GM12878 (cell line): ENCODE measurements around the gene PFN3. TPM values are rescaled to one million over a fixed set of nuclear protein-coding genes. Genes with fewer than 3 reads are reported as not detected.

Experiments used
- BMI1 ChIP-seq: fragments of 450-650 bp; IDR thresholded peaks from 2 replicates; pipeline ENCODE4 v1.6.1; 2016; ENCODE audit warnings: mild to moderate bottlenecking, moderate library complexity, borderline replicate concordance
- CEBPB ChIP-seq, 2 experiments: fragments of 150-350 bp in 1 of 2; IDR thresholded peaks; 2 replicates each; pipeline ENCODE4 v1.6.1; 2012 to 2014; ENCODE audit warnings: low read depth in 2 of 2, low read length in 2 of 2, borderline replicate concordance in 1 of 2, inconsistent platforms in 1 of 2
- ESRRA ChIP-seq: IDR thresholded peaks from 2 replicates; pipeline ENCODE4 v1.6.1; 2012; ENCODE audit warnings: mild to moderate bottlenecking, low read length, improper control_type of control experiment
- GATAD2B ChIP-seq: fragments of 450-650 bp; conservative IDR thresholded peaks from 2 replicates; pipeline ENCODE4 v1.6.1; 2017; ENCODE audit warnings: low read depth, mild to moderate bottlenecking, moderate library complexity
- HDAC2 ChIP-seq: fragments of 200-600 bp; sonication (generic); IDR thresholded peaks from 2 replicates; pipeline ENCODE4 v1.6.1; 2017
- HDGF ChIP-seq: fragments of 450-650 bp; IDR thresholded peaks from 2 replicates; pipeline ENCODE4 v1.6.1; 2016; ENCODE audit warnings: antibody characterized with exemption
- IKZF2 ChIP-seq, 2 experiments: fragments of 450-650 bp; IDR thresholded peaks; 2 replicates each; pipeline ENCODE4 v1.6.1; 2017; ENCODE audit warnings: mild to moderate bottlenecking in 2 of 2, moderate library complexity in 2 of 2
- MEF2B ChIP-seq: fragments of 450-650 bp; IDR thresholded peaks from 2 replicates; pipeline ENCODE4 v1.6.1; 2018; ENCODE audit warnings: mild to moderate bottlenecking, moderate library complexity; ENCODE audit not compliant: partially characterized antibody, poor library complexity, severe bottlenecking
- NRF1 ChIP-seq: conservative IDR thresholded peaks from 2 replicates; pipeline ENCODE4 v1.6.1; 2011; ENCODE audit warnings: mild to moderate bottlenecking, low read depth, low read length, improper control_type of control experiment
- POLR2AphosphoS2 ChIP-seq: IDR thresholded peaks from 2 replicates; pipeline ENCODE4 v1.6.1; 2011; ENCODE audit warnings: low read depth, mild to moderate bottlenecking, low read length, improper control_type of control experiment, moderate library complexity
- POLR2AphosphoS5 ChIP-seq: IDR thresholded peaks from 2 replicates; pipeline ENCODE4 v1.6.1; 2011; ENCODE audit warnings: mild to moderate bottlenecking, low read length, inconsistent platforms
- SREBF2 ChIP-seq: IDR thresholded peaks from 2 replicates; pipeline ENCODE4 v1.6.1; 2012; ENCODE audit warnings: mild to moderate bottlenecking, low read length
- YBX1 ChIP-seq: fragments of 450-650 bp; IDR thresholded peaks from 2 replicates; pipeline ENCODE4 v1.6.1; 2016; ENCODE audit warnings: antibody characterized with exemption
- ZNF622 ChIP-seq: fragments of 450-650 bp; IDR thresholded peaks from 2 replicates; pipeline ENCODE4 v1.6.1; 2017; ENCODE audit warnings: mild to moderate bottlenecking, inconsistent platforms
- polyA plus RNA-seq, 11 experiments: library from polyadenylated mRNA; depleted of rRNA in 4 of 11; unstranded in 6 of 11; stranded (reverse) in 5 of 11; fragments of >200 nt; fragmentation: Nextera tagmentation in 4 of 11; fragmentation: Illumina TruSeq in 1 of 11; extraction: Ambion mirVana in 4 of 11; extraction: Trizol in 1 of 11; gene quantifications; 1 replicate in 1 of 11; 2 replicates in 10 of 11; pipeline versions ENCODE4 v1.2.1 to v1.2.3, GENCODE V29; 2011 to 2016; ENCODE audit warnings: inconsistent platforms in 2 of 11, missing spikeins in 2 of 11, low read depth in 1 of 11
- total RNA-seq, 4 experiments: library from RNA; depleted of rRNA in 3 of 4; stranded (reverse); fragments of >200 nt in 3 of 4; fragmentation: Illumina TruSeq in 1 of 4; extraction: Trizol in 1 of 4; gene quantifications; 2 replicates each; pipeline versions ENCODE4 v1.2.1 to v1.2.3, GENCODE V29; 2013 to 2021
- TF ChIP-seq, protein P1 (sequence below): fragments of 450-650 bp; IDR thresholded peaks from 2 replicates; pipeline ENCODE4 v1.6.1; 2017; ENCODE audit warnings: low read depth, mild to moderate bottlenecking, moderate library complexity
- TF ChIP-seq, protein P2 (sequence below): fragments of 450-650 bp; formaldehyde crosslinking; IDR thresholded peaks from 2 replicates; pipeline ENCODE4 v1.4.0; 2020; ENCODE audit warnings: mild to moderate bottlenecking, moderate library complexity
- TF ChIP-seq, protein P3 (sequence below): IDR thresholded peaks from 2 replicates; pipeline ENCODE4 v1.6.1; 2012; ENCODE audit warnings: low read length, inconsistent platforms
- TF ChIP-seq, protein P4 (sequence below): IDR thresholded peaks from 2 replicates; pipeline ENCODE4 v1.6.1; 2011; ENCODE audit warnings: borderline replicate concordance, low read depth, mild to moderate bottlenecking, moderate library complexity, mixed read lengths, low read length; ENCODE audit not compliant: insufficient read depth; ENCODE audit errors: extremely low read length

The PFN3 gene
- total and polyA plus RNA-seq, 10 of the 15 experiments (the other 5 are each of a cell fraction or from before 2014, with no cell fraction given): not detected

DNA sequence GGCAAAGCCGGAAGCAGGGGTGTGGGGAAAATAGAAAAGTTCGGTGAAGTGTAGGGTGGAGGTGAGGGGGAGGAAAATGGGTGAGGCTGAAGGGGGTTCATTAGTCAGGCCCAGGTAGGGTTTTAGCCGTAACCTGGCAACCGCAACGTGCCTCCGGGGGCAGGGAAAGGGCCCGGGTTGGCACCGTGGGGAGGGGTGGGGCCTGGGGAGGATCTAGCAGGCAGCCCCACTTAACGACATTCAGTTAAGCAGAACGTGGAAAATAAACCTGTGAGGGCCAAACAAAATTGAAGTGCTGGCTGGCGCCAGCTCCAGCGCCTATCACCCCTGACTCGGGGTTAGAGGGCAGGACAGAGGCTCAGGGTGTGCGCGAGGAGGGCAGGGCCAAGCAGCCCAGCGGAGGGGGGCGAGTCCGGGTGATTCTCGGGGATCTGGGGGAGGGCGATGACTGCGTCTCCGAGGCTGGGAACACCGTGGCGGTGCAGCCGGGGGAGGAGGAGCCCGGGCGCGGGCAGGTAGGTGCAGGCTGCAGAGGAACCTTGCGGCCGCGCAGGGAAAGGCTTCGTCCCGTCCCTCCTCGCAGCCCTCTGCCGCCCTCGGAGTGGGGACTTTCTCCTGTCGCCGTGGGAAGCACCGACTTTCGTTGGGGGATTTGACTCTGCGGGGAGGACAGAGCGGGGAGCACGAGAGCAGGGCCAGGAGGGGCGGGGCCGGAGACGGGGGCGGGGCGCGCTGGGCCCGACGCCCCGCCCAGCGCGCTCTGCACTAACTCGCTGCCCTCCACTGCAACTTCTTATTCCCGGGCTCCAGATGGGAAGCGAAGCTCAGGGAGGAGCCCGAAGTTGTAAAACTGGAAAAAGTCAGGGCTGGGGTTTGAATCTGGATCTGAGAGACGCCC, 37.6 kb downstream of the PFN3 start (continued):
- TF ChIP-seq, protein P1, sequence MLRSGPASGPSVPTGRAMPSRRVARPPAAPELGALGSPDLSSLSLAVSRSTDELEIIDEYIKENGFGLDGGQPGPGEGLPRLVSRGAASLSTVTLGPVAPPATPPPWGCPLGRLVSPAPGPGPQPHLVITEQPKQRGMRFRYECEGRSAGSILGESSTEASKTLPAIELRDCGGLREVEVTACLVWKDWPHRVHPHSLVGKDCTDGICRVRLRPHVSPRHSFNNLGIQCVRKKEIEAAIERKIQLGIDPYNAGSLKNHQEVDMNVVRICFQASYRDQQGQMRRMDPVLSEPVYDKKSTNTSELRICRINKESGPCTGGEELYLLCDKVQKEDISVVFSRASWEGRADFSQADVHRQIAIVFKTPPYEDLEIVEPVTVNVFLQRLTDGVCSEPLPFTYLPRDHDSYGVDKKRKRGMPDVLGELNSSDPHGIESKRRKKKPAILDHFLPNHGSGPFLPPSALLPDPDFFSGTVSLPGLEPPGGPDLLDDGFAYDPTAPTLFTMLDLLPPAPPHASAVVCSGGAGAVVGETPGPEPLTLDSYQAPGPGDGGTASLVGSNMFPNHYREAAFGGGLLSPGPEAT: peak; percentile 73
- TF ChIP-seq ESRRA (no peak), IKZF2 (IDR thresholded peaks at IDR 0.05) (peak; percentile 61 to 63; a peak in 3 of 4 replicates), HDGF (peak; percentile 80), SREBF2 (no peak), POLR2AphosphoS5 (no peak; the same call in 1 of the 2 replicates), HDAC2 (no peak), CEBPB (IDR thresholded peaks at IDR 0.05; ENCODE audit: borderline replicate concordance in 1 of 2, low read depth in 2 of 2, low read length in 2 of 2) (no peak), NRF1 (no peak), POLR2AphosphoS2 (no peak), BMI1 (no peak), MEF2B (peak; percentile 36), ZNF622 (no peak), YBX1 (no peak), GATAD2B (peak; percentile 66)
- TF ChIP-seq, protein P2, sequence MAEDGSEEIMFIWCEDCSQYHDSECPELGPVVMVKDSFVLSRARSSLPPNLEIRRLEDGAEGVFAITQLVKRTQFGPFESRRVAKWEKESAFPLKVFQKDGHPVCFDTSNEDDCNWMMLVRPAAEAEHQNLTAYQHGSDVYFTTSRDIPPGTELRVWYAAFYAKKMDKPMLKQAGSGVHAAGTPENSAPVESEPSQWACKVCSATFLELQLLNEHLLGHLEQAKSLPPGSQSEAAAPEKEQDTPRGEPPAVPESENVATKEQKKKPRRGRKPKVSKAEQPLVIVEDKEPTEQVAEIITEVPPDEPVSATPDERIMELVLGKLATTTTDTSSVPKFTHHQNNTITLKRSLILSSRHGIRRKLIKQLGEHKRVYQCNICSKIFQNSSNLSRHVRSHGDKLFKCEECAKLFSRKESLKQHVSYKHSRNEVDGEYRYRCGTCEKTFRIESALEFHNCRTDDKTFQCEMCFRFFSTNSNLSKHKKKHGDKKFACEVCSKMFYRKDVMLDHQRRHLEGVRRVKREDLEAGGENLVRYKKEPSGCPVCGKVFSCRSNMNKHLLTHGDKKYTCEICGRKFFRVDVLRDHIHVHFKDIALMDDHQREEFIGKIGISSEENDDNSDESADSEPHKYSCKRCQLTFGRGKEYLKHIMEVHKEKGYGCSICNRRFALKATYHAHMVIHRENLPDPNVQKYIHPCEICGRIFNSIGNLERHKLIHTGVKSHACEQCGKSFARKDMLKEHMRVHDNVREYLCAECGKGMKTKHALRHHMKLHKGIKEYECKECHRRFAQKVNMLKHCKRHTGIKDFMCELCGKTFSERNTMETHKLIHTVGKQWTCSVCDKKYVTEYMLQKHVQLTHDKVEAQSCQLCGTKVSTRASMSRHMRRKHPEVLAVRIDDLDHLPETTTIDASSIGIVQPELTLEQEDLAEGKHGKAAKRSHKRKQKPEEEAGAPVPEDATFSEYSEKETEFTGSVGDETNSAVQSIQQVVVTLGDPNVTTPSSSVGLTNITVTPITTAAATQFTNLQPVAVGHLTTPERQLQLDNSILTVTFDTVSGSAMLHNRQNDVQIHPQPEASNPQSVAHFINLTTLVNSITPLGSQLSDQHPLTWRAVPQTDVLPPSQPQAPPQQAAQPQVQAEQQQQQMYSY (CRISPR knock-in tag): no peak
- TF ChIP-seq, protein P3, sequence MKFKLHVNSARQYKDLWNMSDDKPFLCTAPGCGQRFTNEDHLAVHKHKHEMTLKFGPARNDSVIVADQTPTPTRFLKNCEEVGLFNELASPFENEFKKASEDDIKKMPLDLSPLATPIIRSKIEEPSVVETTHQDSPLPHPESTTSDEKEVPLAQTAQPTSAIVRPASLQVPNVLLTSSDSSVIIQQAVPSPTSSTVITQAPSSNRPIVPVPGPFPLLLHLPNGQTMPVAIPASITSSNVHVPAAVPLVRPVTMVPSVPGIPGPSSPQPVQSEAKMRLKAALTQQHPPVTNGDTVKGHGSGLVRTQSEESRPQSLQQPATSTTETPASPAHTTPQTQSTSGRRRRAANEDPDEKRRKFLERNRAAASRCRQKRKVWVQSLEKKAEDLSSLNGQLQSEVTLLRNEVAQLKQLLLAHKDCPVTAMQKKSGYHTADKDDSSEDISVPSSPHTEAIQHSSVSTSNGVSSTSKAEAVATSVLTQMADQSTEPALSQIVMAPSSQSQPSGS: no peak
- TF ChIP-seq, protein P4, sequence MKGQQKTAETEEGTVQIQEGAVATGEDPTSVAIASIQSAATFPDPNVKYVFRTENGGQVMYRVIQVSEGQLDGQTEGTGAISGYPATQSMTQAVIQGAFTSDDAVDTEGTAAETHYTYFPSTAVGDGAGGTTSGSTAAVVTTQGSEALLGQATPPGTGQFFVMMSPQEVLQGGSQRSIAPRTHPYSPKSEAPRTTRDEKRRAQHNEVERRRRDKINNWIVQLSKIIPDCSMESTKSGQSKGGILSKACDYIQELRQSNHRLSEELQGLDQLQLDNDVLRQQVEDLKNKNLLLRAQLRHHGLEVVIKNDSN: no peak
